B cell (primary cell): ENCODE results near the gene DCTN4.

Experiments
- EZH2 ChIP-seq: IDR thresholded peaks from 2 replicates; pipeline ENCODE4 v1.6.1; 2012; ENCODE audit warnings: borderline replicate concordance, low read depth, mild to moderate bottlenecking, moderate library complexity, low read length; ENCODE audit not compliant: insufficient read depth, poor library complexity, severe bottlenecking
- TF ChIP-seq, protein P1 (sequence below): fragments of 200-600 bp; IDR thresholded peaks from one replicate; pipeline ENCODE4 v1.8.0; 2022; ENCODE audit warnings: antibody characterized with exemption, mild to moderate bottlenecking

DNA sequence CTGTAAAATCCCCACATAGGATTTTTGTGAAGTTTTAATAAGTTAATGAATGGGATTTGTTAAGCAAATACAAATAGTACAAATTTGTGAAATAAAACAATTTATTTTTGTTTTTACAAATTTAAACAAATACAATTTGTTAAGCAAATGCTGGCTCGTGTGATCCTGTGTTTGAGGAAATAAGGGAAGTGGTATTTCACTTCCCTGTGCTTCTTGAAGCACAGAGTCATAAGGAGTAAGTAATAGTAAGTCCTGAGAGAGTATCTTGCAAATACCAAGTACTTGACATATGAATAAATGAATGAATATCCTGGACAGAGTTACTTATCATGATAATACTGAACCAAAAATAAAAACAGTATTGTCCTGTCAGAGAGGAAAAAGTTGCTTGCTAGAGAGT lies 28.8 kb upstream of the DCTN4 start:
- TF ChIP-seq, protein P1, sequence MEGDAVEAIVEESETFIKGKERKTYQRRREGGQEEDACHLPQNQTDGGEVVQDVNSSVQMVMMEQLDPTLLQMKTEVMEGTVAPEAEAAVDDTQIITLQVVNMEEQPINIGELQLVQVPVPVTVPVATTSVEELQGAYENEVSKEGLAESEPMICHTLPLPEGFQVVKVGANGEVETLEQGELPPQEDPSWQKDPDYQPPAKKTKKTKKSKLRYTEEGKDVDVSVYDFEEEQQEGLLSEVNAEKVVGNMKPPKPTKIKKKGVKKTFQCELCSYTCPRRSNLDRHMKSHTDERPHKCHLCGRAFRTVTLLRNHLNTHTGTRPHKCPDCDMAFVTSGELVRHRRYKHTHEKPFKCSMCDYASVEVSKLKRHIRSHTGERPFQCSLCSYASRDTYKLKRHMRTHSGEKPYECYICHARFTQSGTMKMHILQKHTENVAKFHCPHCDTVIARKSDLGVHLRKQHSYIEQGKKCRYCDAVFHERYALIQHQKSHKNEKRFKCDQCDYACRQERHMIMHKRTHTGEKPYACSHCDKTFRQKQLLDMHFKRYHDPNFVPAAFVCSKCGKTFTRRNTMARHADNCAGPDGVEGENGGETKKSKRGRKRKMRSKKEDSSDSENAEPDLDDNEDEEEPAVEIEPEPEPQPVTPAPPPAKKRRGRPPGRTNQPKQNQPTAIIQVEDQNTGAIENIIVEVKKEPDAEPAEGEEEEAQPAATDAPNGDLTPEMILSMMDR: no peak
- no peak for TF ChIP-seq EZH2
